GM18858 (cell line): ENCODE data around the gene PKN3.
A peak's percentile ranks its signal among the peaks of the same experiment; 100 is the strongest.

Source experiments
- ATAC-seq: cut with Tn5 transposase; IDR thresholded peaks from one replicate; pipeline ENCODE4 v1.9.1; 2021; ENCODE audit not compliant: unreplicated experiment

PKN3 gene

GRCh38 chr9:128715436-128715750 is 13.1 kb downstream of the PKN3 start:
- ATAC-seq, result no peak

GRCh38 chr9:128716581-128717254 is 14.4 kb downstream of the PKN3 start:
- ATAC-seq, result no peak

- no peak for ATAC-seq
Measured at GRCh38 chr9:128718047-128718446, 15.7 kb downstream of the PKN3 start.

- no peak for ATAC-seq
Measured at GRCh38 chr9:128718475-128718874, 16.2 kb downstream of the PKN3 start.

GRCh38 chr9:128719919-128720605 is 17.8 kb downstream of the PKN3 start:
- no peak for ATAC-seq

- no peak for ATAC-seq
Measured at GRCh38 chr9:128720841-128721486, 18.7 kb downstream of the PKN3 start.

GRCh38 chr9:128721487-128722010 is 19.2 kb downstream of the PKN3 start:
- no peak for ATAC-seq

- no peak for ATAC-seq
Measured at GRCh38 chr9:128722380-128723351, 20.4 kb downstream of the PKN3 start.

GRCh38 chr9:128723352-128723865 is 21.1 kb downstream of the PKN3 start:
- no peak for ATAC-seq

GRCh38 chr9:128723866-128724743 is 21.8 kb downstream of the PKN3 start, which contains the start of gene ZDHHC12:
Gene ZDHHC12 (minus strand): TSS chr9:128724127. CDS start chr9:128724093, 34 bp downstream.
- peak; percentile 84 for ATAC-seq

GRCh38 chr9:128724744-128725211 is 22.5 kb downstream of the PKN3 start:
- ATAC-seq, result no peak

GRCh38 chr9:128727640-128728248 is 25.4 kb downstream of the PKN3 start:
- ATAC-seq, result no peak

GRCh38 chr9:128728298-128728697 is 26.0 kb downstream of the PKN3 start:
- no peak for ATAC-seq

- no peak for ATAC-seq
Measured at GRCh38 chr9:128729302-128729701, 27.0 kb downstream of the PKN3 start.

GRCh38 chr9:128729766-128730517 is 27.6 kb downstream of the PKN3 start:
- no peak for ATAC-seq

- ATAC-seq, result no peak
Measured at GRCh38 chr9:128731093-128731492, 28.8 kb downstream of the PKN3 start.

- no peak for ATAC-seq
Measured at GRCh38 chr9:128731691-128732090, 29.4 kb downstream of the PKN3 start.

- no peak for ATAC-seq
Measured at GRCh38 chr9:128732576-128732975, 30.3 kb downstream of the PKN3 start.
